ENCODE data around the gene RPTN. TPM values are rescaled to one million over a fixed set of nuclear protein-coding genes. Genes with fewer than 3 reads are reported as not detected.

The RPTN gene, protein sequence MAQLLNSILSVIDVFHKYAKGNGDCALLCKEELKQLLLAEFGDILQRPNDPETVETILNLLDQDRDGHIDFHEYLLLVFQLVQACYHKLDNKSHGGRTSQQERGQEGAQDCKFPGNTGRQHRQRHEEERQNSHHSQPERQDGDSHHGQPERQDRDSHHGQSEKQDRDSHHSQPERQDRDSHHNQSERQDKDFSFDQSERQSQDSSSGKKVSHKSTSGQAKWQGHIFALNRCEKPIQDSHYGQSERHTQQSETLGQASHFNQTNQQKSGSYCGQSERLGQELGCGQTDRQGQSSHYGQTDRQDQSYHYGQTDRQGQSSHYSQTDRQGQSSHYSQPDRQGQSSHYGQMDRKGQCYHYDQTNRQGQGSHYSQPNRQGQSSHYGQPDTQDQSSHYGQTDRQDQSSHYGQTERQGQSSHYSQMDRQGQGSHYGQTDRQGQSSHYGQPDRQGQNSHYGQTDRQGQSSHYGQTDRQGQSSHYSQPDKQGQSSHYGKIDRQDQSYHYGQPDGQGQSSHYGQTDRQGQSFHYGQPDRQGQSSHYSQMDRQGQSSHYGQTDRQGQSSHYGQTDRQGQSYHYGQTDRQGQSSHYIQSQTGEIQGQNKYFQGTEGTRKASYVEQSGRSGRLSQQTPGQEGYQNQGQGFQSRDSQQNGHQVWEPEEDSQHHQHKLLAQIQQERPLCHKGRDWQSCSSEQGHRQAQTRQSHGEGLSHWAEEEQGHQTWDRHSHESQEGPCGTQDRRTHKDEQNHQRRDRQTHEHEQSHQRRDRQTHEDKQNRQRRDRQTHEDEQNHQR
- polyA plus RNA-seq (ENCODE audit: insufficient read length in 10 of 10), result not detected
- long read RNA-seq, donor 1, result 0 reads
- long read RNA-seq, donor 2, result 0 reads
- long read RNA-seq, donor 3, result 0 reads
- long read RNA-seq, donor 4, result 0 reads
- long read RNA-seq, donor 5, result 0 reads
- long read RNA-seq, donor 6, result 0 reads
- long read RNA-seq, donor 7, result 0 reads
- long read RNA-seq, donor 8, result 0 reads
- long read RNA-seq, donor 9, result 0 reads

DNA sequence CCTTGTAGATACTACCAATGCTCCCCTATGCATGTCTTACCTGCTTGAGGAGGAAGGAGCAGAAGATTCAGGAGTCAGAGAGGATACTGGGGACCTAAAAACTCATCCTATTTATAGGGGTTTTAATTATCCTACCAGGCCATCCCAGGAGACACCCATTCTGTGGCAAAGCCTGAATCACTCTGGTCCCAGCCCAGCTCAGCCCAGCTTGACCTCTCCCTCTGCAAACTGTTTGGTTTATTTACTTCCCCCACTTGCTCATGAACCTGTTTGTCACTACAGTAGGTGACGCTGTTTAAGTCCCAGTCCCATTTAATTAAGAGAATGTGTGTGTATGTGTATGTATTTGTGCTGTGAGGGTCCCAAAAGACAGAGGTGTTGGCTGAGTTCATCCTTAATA, at the start of gene RPTN:
Gene RPTN, minus strand, starts transcription at position 85 of the 400 bp plus-strand sequence. CDS start 1,339 bp downstream, outside the sequence.
- no peak for DNase-seq

DNA sequence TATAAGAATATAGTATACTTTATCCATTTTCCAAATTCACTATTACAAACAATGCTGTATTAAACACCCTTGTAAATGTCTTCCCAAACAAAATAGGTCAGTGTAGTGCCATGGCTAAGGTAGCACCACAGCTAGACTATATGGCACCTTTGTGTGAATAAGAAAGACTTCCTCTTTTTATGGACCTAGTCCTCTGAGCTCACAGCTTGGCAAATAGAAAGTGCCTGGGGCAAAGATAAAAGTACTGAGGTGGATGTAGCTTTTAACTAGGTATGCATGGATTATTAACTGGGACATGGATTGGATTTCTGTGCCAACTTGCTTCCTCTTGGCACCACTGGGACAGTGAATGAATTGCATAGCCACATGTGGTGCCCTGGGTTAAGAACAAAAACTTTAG, 40.0 kb upstream of the RPTN start:
- no peak for DNase-seq

DNA sequence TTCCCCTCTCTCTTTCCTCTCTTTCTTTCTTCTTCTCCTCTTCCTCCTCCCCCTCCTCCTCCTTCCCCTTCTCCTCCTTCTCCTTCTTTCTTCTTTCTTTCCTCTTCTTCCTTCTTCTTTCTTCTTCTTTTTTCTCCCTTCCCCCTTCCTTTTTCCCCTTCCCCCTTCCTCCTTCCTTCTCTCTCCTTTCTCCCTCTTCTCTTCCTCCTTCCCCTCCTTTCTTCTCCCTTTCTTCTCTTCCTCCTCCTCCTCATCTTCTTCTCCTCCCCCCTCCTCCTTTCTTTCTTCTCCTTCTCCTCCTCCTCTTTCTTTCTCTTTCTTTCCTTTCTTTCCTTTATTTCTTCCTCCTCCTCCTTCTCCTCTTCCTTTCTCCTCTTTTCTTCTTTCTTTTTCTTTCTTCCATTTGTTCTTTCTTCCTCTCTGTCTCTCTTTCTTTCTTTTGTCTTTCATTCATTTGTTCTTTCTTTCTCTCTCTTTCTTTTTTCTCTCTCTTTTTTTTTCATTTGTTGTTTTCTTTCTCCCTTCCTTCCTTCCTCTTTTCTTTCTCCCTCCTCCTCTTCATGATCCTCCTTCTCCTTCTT, 38.4 kb upstream of the RPTN start:
- DNase-seq, result no peak

DNA sequence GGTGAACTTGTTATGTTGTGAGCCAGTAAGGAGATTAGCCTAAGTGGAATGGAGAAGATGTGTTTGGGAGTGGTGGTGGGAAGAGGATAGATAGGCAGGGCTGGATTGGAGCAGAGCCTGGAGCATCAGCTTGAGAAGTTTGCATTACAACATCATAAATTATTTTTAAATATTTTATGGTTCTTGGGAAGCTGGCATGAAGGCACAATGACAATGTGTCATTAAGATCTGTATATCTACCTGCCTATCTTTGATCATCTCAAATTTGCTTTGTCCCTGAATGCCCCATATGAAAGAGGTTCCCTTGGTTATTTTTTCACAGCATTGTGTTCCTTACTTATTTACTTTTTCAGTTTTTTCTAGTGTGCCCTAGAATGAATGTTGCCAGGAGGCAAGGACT, 32.7 kb upstream of the RPTN start:
- no peak for DNase-seq

DNA sequence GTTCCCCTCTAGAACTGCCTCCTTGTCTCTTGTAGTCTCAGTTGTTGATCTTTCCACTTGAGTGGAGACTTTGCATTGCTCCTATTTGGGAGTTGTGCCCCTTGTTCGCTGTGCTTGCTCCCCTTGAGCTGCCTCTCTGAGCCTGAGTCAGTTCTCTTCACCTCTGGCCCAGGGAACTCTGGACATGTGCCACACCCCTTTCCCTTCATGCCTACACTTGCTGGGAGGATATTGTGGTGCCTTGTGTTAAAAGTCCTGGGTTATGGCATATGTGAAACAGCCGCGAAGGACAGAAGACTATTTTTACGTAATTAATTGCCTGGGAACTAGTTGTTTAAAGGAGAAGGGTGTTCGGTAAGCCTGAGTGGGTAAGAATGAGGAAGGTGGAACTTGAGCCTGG, 32.2 kb upstream of the RPTN start:
- no peak for DNase-seq

DNA sequence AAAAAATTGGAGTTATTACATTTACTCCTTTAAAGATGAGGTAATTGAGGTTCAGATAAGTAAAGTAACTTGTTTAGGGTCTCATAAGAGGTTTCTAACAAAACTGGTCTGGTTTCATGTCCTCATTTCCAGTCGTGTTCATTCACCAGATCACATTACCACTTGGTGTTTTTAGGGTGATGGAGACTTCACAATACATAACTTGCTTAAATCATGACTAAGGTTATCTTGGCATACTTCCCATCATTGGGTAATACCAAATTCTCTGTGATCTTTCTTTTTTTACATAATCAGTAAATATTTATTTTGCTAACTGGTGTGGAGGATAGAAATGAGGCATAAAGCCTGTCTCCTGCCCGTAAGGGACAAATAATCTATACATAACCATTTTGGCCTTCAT, 31.6 kb upstream of the RPTN start:
- DNase-seq, result no peak

DNA sequence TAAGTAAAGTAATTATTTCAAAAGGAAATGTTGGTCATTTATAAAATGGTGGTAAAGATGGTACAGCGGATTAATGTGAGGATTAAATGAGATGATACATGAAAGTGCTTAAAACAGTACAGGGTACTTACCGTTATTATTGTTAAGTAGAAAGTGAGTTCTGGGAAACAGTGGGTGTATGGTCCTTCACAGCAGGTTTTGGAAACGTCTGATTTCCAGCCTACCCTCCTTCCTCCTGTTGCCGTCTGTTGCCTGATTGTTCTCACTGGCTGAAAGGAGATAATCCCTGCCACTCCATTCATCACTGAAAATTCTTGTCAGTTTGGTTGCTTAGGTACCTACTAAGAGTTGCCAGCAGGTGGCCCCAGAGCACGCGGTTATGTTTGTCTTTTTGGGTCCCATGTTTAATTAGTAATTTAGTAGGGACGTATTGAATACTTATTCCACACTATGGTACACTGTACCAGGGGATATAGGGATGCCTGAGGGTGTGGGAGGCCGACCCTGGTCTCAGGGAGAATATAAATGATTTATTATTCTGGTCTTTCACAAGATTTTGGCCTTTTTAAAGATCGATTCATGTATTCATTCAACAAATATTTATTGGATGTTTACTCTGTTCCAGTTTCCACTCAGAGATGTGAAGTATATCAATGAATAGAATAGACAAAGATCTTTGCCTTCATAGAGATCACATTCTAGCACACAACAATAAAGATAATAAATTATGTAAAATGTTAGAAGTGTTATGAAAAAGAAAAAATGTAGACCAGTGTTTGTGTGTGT, 30.8 kb upstream of the RPTN start:
- DNase-seq, result peak; percentile 38 to 54 (median 45)

DNA sequence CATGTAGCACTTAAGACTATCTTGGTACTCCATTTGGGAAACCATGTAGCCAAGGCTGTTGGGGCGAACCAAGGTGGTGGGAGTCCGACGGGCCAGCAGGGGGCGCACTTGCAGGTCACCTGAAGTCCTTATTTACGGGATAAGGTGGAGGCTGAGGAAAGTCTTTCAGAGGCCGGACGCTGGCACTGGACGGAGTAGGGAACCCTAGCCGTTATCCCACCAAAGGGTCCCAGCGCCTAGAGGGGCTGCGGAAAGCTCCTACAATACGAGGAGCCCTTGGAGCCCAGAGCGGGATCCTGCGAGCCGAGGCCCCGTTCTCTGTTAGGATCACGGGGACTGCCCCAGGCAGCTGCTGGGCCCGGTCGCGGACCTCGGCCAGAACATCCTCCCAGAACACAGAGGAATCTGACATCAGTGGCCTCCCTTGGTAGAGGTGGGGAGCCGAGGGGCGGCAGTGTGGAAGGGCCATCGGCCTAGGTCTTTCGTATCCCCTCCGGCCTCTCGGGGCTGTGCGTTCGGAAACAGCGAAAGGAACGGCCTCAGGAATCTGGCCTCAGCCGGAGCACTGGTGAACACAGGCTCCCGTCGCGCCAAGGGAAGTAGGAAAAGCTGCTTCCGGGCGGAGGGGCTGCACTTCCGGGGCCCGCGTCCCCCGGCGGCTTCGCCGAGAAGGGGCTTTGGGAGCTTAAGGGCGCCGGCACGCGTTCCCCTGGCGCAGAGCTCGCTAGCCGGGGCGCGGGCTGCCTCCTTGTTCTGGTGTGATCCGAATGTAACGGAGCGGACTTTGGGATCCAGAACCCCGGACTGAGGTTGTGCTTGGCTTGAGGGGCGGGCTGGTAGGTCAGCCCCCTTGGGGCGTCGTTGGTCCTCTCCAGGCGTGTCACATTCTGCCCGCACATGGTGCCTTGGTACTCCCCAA, 29.9 kb upstream of the RPTN start:
- peak; percentile 48 to 55 (median 48) for DNase-seq

DNA sequence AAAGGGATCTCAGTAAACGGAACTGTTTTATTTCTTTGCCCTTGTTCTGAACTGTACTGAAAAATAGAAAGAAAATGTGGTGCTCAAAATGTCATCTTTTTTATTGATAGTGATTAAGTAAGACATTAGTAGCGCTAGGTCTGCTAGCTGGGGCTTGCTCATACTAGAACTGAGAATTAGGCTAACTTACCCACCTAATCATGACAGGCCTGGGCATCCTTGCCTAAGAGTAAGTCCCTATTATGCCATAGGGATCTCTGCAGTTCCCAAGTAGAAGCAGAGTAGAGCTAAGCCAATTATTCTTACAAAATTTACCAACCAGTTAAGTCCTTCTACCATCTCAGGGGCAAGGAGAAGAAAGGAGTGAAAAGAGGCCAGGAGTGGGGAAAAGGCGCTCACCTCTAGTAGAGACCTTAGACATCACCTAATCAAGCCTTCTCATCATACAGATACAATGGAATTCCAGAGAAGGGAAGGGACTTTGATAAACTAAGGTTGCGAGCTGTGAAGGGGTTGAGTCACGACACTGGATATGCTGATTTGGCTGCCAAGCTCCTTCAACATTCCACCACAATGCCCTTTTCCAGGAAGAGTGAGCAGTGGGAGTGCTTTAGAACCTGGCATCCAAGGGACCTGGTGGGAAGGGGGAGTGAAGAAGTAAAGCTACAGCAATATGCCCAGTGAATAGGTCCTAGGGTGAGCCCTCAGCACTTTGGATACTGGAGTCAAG, 27.7 kb upstream of the RPTN start:
- DNase-seq, result no peak

DNA sequence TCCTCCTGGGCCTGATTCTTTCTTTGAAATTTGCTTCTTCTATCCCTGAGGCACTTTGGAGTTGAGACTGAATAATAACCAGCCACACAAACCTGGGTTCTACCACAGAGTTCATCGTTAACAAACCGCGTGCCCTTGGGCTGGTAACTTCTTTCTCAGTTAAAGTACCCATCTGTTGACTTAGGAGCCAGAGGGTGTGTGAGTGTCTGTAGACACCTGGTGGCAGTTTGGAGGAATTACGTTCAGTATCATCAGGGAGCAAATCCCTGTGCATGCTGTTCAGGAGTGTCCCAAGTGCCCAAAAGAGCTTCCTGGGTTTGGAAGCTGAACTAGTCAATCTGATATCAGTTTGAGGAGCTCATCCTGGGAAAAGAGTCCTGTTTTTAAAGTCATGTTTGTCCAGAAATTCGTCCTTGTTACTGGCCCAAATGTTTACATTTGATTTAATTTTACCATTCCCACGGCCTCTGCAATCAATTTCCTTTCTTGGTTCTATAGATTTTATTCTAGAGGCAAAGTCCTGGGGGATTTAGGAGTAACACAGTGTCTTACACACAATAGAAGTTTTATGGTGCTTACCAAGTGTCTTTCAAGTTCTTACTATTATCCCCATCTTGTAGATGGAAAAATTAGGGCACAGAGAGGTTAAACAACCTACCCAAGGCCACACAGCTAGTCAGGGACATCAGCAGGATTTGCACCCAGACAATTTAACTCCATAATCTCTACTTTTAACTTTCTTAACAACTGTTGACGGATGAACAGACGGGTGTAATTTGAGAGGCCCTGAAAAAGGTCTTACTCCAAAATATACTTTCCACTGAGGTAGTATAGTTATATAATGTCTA, 26.7 kb upstream of the RPTN start:
- DNase-seq, result peak; percentile 28 to 29 (median 29)

DNA sequence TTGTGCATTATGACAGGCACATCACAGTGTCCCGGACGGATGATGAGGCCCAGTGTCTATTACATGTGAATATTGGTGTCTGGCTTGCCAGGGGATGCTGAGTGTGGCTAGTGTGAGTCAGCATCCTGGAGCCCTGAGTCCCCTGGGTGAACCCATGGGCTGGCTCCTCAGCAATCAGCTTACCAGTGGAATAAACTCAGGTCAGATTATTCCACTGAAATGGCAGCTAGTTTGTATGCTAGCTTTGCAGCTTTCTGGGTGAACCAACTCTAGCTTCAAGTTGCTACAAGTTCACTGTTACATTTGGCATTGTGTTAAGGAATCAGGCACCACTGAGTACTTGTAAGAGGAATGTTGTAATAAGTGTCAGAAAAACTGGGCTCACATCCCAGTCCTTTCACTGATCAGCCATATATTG, 23.9 kb upstream of the RPTN start:
- DNase-seq, result peak in 1 of 3 donors; percentile 29

DNA sequence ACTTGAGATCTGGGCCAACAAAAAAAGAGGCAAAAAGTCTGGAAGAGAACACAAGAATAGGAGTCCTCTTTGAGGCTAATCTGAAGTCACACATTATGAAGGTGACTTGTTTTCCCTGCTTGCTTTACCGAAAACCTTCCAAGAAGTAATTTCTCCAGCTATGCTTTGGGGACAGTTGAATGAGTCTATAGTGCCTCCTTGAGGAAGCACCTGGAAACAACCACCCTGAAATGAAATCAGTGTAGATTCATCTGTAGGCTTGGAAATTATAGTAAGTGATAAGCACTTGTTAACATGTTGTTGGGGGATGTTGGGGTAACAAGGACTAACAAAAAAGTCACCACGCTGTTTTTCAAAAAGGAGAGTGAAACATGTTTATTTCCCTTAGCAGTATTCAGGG, 23.4 kb upstream of the RPTN start:
- no peak for DNase-seq

DNA sequence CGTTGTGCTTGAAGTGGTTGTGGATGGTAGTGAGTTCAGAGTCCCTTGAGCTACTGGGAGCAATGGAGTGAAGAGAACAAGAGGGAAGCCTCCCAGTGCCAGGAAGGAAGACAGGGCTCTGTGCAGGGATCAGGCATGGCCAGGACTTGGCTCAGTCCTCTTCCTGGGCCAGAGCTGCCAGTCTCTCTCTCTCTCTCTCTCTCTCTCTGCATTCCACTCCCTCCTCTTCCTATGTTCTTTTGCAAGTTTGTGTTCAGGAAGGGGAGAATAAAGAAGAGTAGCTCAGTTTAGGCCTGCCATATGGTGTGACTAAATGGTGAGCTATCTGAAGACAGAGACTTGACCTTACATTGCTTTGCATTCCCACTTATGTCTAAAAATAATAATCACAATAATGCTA, 20.5 kb upstream of the RPTN start:
- no peak for DNase-seq

DNA sequence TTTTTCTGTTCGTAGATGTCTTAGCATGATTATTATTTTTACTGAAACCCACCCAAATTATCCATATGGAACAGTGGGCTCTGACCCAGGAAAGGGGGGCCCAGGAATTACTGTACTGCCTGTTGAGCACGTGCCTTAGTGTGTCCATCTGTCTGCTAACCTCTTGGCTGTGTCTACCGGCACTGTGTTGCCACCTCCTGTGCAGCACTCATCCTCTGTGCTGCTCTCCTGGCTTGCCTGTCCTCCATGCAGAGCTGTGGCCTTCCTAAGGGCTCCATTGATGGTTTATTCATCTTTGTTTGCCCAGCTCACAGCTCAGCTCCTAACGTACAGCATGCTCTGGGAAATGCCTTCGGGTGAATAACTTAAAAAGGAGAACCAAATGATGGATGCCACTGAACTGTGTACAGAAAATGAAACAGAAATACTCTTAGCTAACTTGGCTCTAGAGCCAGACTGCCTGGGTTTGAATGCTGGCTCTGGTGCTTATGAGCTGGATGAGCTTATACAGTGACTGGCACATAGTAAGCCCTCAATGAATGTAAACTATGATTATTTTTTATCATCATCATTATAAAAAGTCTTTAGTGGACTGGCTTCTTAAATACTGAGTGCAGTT, 11.4 kb upstream of the RPTN start:
- no peak for DNase-seq

DNA sequence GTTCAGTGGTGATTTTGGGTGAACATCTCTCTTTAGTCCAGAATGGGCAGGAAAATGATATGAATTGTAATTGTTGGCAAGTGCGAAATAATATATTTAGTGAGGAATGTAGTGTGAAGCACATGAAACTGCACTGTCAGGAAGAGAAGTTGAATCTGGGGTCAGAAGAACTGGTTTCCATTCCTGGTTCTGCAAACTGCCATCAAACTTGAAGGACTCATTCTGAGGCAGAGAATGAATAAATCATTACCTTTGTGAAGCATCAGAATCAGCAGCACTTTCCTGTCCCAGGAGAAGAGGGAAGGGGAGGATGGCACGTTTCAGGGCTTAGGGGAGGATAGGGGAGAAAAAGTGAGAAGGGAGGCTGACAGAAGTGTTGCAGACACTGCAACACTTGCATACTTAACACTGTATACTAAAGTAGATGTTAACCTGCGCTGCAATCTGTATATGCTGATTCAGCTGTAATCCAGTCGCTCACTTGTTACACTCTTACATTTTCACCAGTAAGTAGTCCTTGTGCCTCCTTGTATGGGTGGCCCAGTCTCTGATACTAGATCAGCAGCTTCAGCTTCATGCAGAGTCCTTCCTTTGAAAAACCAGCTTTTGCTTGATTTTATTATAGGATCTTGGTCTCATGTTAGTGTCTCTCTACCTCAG, 10.5 kb upstream of the RPTN start:
- no peak for DNase-seq

DNA sequence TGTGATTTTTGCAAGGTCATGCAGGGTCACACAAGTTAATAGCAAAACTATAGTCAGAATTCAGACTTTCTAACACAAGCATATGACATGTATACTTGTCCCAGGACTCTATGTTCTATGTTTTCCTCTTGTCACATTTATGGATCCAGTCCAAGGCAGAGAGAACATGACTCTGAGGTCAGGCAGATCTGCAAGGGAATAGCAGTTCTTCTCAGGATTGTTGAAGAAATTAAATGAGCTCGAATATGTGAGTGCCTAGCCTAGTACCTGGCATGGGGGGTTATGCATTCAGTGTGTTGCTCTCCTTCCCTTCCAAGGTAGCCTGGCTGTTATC, 9.5 kb upstream of the RPTN start:
- no peak for DNase-seq

DNA sequence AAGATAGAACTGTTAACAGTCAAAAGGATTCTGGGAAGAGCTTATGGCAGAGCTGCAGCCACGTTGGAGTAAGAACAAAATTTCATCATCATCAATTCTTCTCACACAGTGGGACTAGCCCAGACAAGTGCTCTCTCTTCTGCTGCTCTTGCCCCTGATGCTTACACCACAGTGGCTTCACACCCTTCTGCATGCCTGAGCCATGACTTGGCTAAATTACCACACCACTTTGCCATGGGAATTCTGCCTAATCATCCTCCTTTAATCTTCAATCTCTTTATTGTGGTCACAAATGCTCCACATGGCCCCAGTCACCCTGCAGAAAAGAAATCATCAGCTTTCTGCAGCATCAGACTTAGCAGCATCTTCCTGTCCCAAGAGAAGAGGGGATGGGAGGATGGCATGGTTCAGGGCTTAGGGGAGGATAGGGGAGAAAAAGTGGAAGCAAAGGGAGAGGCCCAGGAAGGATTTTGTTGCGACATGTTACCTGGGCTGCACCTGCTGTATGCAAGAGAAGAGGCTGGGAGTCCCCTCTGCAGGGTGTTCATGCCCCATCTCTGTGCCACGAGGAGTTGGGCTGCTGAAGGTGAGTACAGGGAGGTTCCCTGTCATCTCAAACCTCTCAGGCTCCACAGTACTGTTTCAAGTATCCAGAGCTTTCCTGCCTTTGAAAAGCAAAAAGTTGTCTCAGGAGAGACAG, 9.0 kb upstream of the RPTN start:
- DNase-seq, result peak in 1 of 3 donors; percentile 11

Data from muscle of back (tissue), 13 donors.